Measurements from ENCODE around the gene PTPRE.

PTPRE gene

DNA sequence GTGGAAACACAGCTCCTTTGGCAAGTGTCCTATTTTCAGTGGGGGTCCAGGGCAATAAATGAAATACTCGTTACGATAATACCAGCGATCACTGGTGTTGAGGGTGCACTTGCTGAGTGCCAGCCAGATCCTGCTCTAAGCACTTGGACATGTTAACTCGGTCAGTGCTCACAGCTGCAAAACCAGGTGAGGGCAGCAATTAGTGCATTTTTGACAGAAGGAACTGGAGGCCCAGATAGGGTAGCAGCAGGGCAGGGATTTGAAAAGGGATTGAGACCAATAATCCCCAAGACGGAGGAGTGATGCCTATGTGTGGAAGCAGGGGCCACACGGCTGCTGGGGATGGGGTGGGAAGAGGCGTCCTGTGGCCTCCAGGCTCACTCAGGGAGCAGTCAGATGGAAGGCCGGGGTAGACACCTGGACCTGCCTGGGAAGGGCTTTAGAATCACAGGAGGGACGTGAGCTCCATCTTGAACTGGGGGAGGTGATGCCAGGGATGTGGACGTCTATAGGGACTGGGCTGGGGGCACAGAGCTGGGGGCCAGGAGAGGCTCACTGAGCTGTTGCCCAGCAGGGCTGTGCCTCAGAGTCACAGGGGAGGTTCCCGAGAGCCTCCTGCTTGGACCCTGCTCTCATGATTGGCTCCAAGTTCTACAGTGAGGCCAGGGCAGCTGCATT, 14.3 kb downstream of the PTPRE start:
- no peak for TF ChIP-seq ZNF8 (CRISPR knock-in tag; IDR thresholded peaks at IDR 0.05)
- no peak for TF ChIP-seq RARB (CRISPR knock-in tag; IDR thresholded peaks at IDR 0.05)
- no peak for TF ChIP-seq ZC3H10 (CRISPR knock-in tag; IDR thresholded peaks at IDR 0.05)
- TF ChIP-seq TOX (CRISPR knock-in tag; IDR thresholded peaks at IDR 0.05; ENCODE audit: borderline replicate concordance): no peak
- TF ChIP-seq ZFP30 (CRISPR knock-in tag; IDR thresholded peaks at IDR 0.05): no peak
- TF ChIP-seq PPARA (CRISPR knock-in tag; IDR thresholded peaks at IDR 0.05; ENCODE audit: borderline replicate concordance): no peak
- no peak for TF ChIP-seq ISL1 (CRISPR knock-in tag; IDR thresholded peaks at IDR 0.05)
- TF ChIP-seq, protein P1, sequence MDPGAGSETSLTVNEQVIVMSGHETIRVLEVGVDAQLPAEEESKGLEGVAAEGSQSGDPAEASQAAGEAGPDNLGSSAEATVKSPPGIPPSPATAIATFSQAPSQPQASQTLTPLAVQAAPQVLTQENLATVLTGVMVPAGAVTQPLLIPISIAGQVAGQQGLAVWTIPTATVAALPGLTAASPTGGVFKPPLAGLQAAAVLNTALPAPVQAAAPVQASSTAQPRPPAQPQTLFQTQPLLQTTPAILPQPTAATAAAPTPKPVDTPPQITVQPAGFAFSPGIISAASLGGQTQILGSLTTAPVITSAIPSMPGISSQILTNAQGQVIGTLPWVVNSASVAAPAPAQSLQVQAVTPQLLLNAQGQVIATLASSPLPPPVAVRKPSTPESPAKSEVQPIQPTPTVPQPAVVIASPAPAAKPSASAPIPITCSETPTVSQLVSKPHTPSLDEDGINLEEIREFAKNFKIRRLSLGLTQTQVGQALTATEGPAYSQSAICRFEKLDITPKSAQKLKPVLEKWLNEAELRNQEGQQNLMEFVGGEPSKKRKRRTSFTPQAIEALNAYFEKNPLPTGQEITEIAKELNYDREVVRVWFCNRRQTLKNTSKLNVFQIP (CRISPR knock-in tag; IDR thresholded peaks at IDR 0.05; ENCODE audit: borderline replicate concordance, low read depth): no peak
- TF ChIP-seq, protein P2, sequence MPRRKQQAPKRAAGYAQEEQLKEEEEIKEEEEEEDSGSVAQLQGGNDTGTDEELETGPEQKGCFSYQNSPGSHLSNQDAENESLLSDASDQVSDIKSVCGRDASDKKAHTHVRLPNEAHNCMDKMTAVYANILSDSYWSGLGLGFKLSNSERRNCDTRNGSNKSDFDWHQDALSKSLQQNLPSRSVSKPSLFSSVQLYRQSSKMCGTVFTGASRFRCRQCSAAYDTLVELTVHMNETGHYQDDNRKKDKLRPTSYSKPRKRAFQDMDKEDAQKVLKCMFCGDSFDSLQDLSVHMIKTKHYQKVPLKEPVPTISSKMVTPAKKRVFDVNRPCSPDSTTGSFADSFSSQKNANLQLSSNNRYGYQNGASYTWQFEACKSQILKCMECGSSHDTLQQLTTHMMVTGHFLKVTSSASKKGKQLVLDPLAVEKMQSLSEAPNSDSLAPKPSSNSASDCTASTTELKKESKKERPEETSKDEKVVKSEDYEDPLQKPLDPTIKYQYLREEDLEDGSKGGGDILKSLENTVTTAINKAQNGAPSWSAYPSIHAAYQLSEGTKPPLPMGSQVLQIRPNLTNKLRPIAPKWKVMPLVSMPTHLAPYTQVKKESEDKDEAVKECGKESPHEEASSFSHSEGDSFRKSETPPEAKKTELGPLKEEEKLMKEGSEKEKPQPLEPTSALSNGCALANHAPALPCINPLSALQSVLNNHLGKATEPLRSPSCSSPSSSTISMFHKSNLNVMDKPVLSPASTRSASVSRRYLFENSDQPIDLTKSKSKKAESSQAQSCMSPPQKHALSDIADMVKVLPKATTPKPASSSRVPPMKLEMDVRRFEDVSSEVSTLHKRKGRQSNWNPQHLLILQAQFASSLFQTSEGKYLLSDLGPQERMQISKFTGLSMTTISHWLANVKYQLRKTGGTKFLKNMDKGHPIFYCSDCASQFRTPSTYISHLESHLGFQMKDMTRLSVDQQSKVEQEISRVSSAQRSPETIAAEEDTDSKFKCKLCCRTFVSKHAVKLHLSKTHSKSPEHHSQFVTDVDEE (CRISPR knock-in tag; IDR thresholded peaks at IDR 0.05): no peak
- TF ChIP-seq ARNTL (CRISPR knock-in tag; IDR thresholded peaks at IDR 0.05; ENCODE audit: borderline replicate concordance, low read depth): no peak
- TF ChIP-seq ZNF565 (CRISPR knock-in tag; conservative IDR thresholded peaks at IDR 0.05; ENCODE audit: low read depth): no peak
- TF ChIP-seq GLIS3 (CRISPR knock-in tag; IDR thresholded peaks at IDR 0.05): no peak
- TF ChIP-seq ESRRG (CRISPR knock-in tag; IDR thresholded peaks at IDR 0.05): no peak
- TF ChIP-seq OSR1 (CRISPR knock-in tag; IDR thresholded peaks at IDR 0.05): no peak
- no peak for ATAC-seq

DNA sequence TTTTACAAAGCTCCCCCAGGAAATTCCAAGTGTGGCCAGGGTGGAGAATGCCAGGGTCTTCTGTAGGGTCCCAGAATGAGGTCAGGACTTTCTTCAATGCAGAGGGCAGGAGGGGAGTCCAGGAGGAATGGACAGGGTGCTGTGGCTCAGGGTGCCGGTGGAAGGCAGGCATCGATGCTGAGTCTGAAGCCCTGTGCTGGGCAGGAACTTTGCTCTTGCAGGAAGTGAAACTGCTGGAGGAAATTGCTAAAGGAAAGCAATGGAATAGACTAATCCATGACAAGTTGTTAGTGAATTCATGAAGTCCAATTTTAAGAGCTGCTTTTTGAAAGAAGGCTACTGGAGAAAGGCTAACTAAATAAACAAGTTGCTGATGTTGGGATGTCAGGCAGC, 14.8 kb downstream of the PTPRE start:
- no peak for ATAC-seq
- TF ChIP-seq GLIS3 (CRISPR knock-in tag; IDR thresholded peaks at IDR 0.05): no peak
- TF ChIP-seq, protein P2 (CRISPR knock-in tag; IDR thresholded peaks at IDR 0.05): no peak

DNA sequence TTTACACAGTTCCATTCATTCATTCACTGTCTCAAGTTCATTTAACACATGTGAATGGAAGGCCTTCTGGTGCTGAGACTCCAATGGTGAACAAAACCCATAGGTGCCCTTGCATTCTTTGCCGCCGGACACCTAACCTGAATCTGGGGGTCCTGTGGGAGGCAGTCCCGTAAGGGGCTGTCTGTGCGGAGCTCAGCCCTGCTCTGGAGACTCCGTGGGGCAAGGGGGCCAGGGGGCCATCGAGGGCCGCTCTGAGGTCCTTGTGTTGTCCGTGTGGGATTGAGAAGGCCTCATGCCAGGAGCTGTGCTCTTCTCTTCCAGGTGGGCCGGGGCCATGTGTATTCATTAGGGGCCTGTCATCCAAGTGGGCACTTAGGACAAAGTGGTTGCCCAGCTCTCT, 15.3 kb downstream of the PTPRE start:
- no peak for ATAC-seq
- no peak for TF ChIP-seq ZNF8 (CRISPR knock-in tag; IDR thresholded peaks at IDR 0.05)
- TF ChIP-seq ESRRG (CRISPR knock-in tag; IDR thresholded peaks at IDR 0.05): no peak
- TF ChIP-seq BACH2 (CRISPR knock-in tag; IDR thresholded peaks at IDR 0.05; ENCODE audit: borderline replicate concordance): no peak
- no peak for TF ChIP-seq CSDC2 (CRISPR knock-in tag; IDR thresholded peaks at IDR 0.05)
- TF ChIP-seq TOX (CRISPR knock-in tag; IDR thresholded peaks at IDR 0.05; ENCODE audit: borderline replicate concordance): no peak
- TF ChIP-seq, protein P3, sequence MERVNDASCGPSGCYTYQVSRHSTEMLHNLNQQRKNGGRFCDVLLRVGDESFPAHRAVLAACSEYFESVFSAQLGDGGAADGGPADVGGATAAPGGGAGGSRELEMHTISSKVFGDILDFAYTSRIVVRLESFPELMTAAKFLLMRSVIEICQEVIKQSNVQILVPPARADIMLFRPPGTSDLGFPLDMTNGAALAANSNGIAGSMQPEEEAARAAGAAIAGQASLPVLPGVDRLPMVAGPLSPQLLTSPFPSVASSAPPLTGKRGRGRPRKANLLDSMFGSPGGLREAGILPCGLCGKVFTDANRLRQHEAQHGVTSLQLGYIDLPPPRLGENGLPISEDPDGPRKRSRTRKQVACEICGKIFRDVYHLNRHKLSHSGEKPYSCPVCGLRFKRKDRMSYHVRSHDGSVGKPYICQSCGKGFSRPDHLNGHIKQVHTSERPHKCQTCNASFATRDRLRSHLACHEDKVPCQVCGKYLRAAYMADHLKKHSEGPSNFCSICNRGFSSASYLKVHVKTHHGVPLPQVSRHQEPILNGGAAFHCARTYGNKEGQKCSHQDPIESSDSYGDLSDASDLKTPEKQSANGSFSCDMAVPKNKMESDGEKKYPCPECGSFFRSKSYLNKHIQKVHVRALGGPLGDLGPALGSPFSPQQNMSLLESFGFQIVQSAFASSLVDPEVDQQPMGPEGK (CRISPR knock-in tag; IDR thresholded peaks at IDR 0.05; ENCODE audit: borderline replicate concordance): no peak
- TF ChIP-seq ZFP3 (CRISPR knock-in tag; IDR thresholded peaks at IDR 0.05): no peak
- no peak for TF ChIP-seq RARB (CRISPR knock-in tag; IDR thresholded peaks at IDR 0.05)
- no peak for TF ChIP-seq TCF4 (CRISPR knock-in tag; IDR thresholded peaks at IDR 0.05; ENCODE audit: borderline replicate concordance)
- TF ChIP-seq, protein P2 (CRISPR knock-in tag; IDR thresholded peaks at IDR 0.05): no peak
- TF ChIP-seq, protein P4, sequence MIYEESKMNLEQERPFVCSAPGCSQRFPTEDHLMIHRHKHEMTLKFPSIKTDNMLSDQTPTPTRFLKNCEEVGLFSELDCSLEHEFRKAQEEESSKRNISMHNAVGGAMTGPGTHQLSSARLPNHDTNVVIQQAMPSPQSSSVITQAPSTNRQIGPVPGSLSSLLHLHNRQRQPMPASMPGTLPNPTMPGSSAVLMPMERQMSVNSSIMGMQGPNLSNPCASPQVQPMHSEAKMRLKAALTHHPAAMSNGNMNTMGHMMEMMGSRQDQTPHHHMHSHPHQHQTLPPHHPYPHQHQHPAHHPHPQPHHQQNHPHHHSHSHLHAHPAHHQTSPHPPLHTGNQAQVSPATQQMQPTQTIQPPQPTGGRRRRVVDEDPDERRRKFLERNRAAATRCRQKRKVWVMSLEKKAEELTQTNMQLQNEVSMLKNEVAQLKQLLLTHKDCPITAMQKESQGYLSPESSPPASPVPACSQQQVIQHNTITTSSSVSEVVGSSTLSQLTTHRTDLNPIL (CRISPR knock-in tag; IDR thresholded peaks at IDR 0.05; ENCODE audit: low read depth): no peak
- no peak for TF ChIP-seq PPARA (CRISPR knock-in tag; IDR thresholded peaks at IDR 0.05; ENCODE audit: borderline replicate concordance)

Measured in SK-N-SH treated with all-trans-retinoic acid at 6 μM for 48 hours (cell line).